Activated CD8-positive, alpha-beta T cell treated with anti-CD3 and anti-CD28 coated beads for 36 hours (primary cell): ENCODE measurements around the gene MRPL47. TPM values are rescaled to one million over a fixed set of nuclear protein-coding genes. Genes with fewer than 3 reads are reported as not detected.
A peak's percentile ranks its signal among the peaks of the same experiment; 100 is the strongest.

Experiments
- ATAC-seq: fragments of 200-7000 bp; cut with Tn5 transposase; one replicate; pipeline ENCODE4 v1.10.0; 2021; ENCODE audit warnings: mild to moderate bottlenecking, moderate library complexity
- CTCF ChIA-PET: fragments of 350-600 bp; sonication (Branson Sonifier 250); formaldehyde crosslinking; loops from one replicate; lab custom pipeline; 2021; ENCODE audit warnings: antibody characterized with exemption; lab: Charles Lee
- POLR2A ChIA-PET: fragments of 350-600 bp; sonication (Branson Sonifier 250); formaldehyde crosslinking; loops from one replicate; lab custom pipeline; 2021; ENCODE audit warnings: antibody characterized with exemption; lab: Charles Lee
- DNase-seq: peaks from one replicate; pipeline ENCODE4 v3.0.0-alpha.2; 2020
- H3K27ac Mint-ChIP-seq: one replicate; pipeline ENCODE4 v1.8.0; 2021; ENCODE audit warnings: mild to moderate bottlenecking, mixed read lengths
- H3K27me3 Mint-ChIP-seq: one replicate; pipeline ENCODE4 v1.8.0; 2021; ENCODE audit warnings: mixed read lengths
- H3K36me3 Mint-ChIP-seq: one replicate; pipeline ENCODE4 v1.8.0; 2021; ENCODE audit warnings: low read depth, mixed read lengths
- H3K4me1 Mint-ChIP-seq: one replicate; pipeline ENCODE4 v1.8.0; 2021; ENCODE audit warnings: low read depth, mixed read lengths
- H3K4me3 Mint-ChIP-seq: one replicate; pipeline ENCODE4 v1.8.0; 2021; ENCODE audit warnings: mild to moderate bottlenecking, moderate library complexity, mixed read lengths
- H3K9me3 Mint-ChIP-seq: one replicate; pipeline ENCODE4 v1.8.0; 2021; ENCODE audit warnings: mixed read lengths
- CTCF ChIP-seq: fragments of 200-600 bp; IDR thresholded peaks from one replicate; pipeline ENCODE4 v1.8.0; 2022; ENCODE audit warnings: antibody characterized with exemption, mild to moderate bottlenecking
- intact Hi-C: fragments of 100-400 bp; cut with micrococcal nuclease; formaldehyde crosslinking; loops from one replicate; pipeline ENCODE4 v1.10.0; 2022
- total RNA-seq, 2 experiments: library from RNA; stranded (reverse); gene quantifications; one replicate each; pipeline ENCODE4 v1.2.3, GENCODE V29; 2021

Gene MRPL47
- total RNA-seq, 2 experiments from 2014 or later = 57.7 to 62.4 TPM

GRCh38 chr3:179544981-179545645 is 59.3 kb downstream of the MRPL47 start:
- intact Hi-C loops = no loop called here
- H3K9me3 Mint-ChIP-seq = no peaks in the 10 kb centered on the region
- ATAC-seq (peak; percentile 27), DNase-seq (no peak)
- TF ChIP-seq CTCF = no peak
- ChIA-PET CTCF (no interaction called here), POLR2A (no interaction called here)
- H3K27me3 Mint-ChIP-seq = no peaks in the 10 kb centered on the region
- H3K27ac Mint-ChIP-seq = no peak overlapping the region
- no peaks in the 10 kb centered on the region for H3K36me3 Mint-ChIP-seq
- no peak overlapping the region for H3K4me3 Mint-ChIP-seq
- H3K4me1 Mint-ChIP-seq = no peaks in the 10 kb centered on the region

GRCh38 chr3:179542375-179542774 is 62.1 kb downstream of the MRPL47 start:
- Mint-ChIP-seq H3K9me3 (no peaks in the 10 kb centered on the region), H3K4me1 (no peaks in the 10 kb centered on the region), H3K27ac (no peak overlapping the region), H3K4me3 (no peak overlapping the region), H3K36me3 (no peaks in the 10 kb centered on the region), H3K27me3 (no peaks in the 10 kb centered on the region)
- TF ChIP-seq CTCF = no peak
- DNase-seq = no peak
- ATAC-seq = no peak
- ChIA-PET CTCF (no interaction called here), POLR2A (no interaction called here)
- intact Hi-C loops = no loop called here

- CTCF ChIA-PET = no interaction called here
- no peak for DNase-seq
- H3K4me3 Mint-ChIP-seq = no peak overlapping the region
- no peak overlapping the region for H3K27ac Mint-ChIP-seq
- intact Hi-C loops = no loop called here
- no peaks in the 10 kb centered on the region for H3K36me3 Mint-ChIP-seq
- H3K4me1 Mint-ChIP-seq = no peaks in the 10 kb centered on the region
- no peak for ATAC-seq
- no peaks in the 10 kb centered on the region for H3K27me3 Mint-ChIP-seq
- no peaks in the 10 kb centered on the region for H3K9me3 Mint-ChIP-seq
- POLR2A ChIA-PET = no interaction called here
- TF ChIP-seq CTCF = no peak
These were observed 62.8 kb downstream of the MRPL47 start for GRCh38 chr3:179541596-179541995.

- H3K9me3 Mint-ChIP-seq = no peaks in the 10 kb centered on the region
- no peak for ATAC-seq
- CTCF ChIA-PET = no interaction called here
- no peak overlapping the region for H3K27ac Mint-ChIP-seq
- no peak for DNase-seq
- no peaks in the 10 kb centered on the region for H3K4me1 Mint-ChIP-seq
- H3K36me3 Mint-ChIP-seq = no peaks in the 10 kb centered on the region
- H3K4me3 Mint-ChIP-seq = no peak overlapping the region
- no peaks in the 10 kb centered on the region for H3K27me3 Mint-ChIP-seq
- intact Hi-C loops = no loop called here
- POLR2A ChIA-PET = no interaction called here
- TF ChIP-seq CTCF = no peak
These were observed 63.3 kb downstream of the MRPL47 start for GRCh38 chr3:179541094-179541493.

Other genes with a start within 250 kb of the MRPL47 start
- gene GNB4, start 153.2 kb downstream of the MRPL47 start, total RNA-seq = 1 to 10 TPM; 1.1 to 1.3 TPM
- 10 to 100 TPM; 87.1 to 88.4 TPM for gene ACTL6A, start 41.7 kb downstream of the MRPL47 start, total RNA-seq
- 100 to 1,000 TPM; 110 to 113 TPM for gene NDUFB5, start 156 bp upstream of the MRPL47 start, total RNA-seq
- 10 to 100 TPM in 1 of 2 experiments, 1 to 10 TPM in 1; 9.6 to 11.7 TPM for gene USP13, start 48.4 kb upstream of the MRPL47 start, total RNA-seq